NOMO-1 treated with dmso at 0.1 percent for 144 hours (cell line): ENCODE results near the gene CIC.

Source experiments
- DNase-seq: peaks from one replicate; lab custom pipeline; 2025; ENCODE audit not compliant: unreplicated experiment; lab: John Stamatoyannopoulos, UW

CIC gene

DNA sequence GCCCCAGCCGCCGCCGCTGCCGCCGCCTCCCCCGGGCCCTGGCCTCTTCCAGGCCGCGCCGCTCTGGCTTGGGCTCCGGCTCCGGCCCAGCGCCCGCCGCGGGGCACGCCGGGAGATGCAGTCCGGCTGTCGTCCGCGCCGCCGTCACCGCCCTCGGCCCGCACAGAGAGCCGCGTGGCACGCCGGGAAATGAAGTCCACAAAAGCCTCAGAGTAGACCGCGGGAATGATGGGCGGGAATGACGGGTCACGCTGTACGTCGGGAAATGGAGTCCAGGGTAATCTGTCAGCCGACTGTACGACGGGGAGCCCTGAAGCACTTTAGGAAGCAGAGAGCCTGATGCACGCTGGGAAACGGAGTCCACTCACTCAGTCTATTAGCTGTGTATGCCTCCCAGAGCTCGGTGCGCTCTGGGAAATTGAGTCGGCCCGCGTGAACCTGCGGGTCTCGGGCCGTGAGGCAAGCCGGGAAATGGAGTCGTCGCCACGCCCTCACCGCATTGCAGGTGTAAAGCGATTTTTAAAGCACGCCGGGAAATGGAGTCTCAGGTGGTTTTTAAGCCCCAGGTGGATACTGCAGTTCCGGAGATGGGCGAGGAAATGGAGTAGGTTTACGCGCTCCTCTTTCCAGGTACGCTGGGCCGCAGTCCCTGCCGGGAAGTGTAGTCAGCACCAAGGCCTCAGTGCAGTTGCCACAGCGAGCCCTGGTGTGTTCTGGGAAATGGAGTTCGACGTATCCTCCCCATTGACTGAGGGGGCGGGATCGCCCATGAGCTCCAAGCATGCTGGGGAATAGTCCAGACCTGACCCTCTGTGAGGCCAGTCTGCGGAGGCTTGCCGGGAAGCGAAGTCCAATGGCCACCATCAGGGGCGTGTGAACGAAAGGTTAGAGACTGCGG lies 26.3 kb upstream of the CIC start, which contains the start of gene GSK3A:
Gene GSK3A, minus strand, starts transcription at position 91 of the 898 bp plus-strand sequence. CDS start 137 bp downstream, outside the sequence.
- DNase-seq: peak; percentile 98

DNA sequence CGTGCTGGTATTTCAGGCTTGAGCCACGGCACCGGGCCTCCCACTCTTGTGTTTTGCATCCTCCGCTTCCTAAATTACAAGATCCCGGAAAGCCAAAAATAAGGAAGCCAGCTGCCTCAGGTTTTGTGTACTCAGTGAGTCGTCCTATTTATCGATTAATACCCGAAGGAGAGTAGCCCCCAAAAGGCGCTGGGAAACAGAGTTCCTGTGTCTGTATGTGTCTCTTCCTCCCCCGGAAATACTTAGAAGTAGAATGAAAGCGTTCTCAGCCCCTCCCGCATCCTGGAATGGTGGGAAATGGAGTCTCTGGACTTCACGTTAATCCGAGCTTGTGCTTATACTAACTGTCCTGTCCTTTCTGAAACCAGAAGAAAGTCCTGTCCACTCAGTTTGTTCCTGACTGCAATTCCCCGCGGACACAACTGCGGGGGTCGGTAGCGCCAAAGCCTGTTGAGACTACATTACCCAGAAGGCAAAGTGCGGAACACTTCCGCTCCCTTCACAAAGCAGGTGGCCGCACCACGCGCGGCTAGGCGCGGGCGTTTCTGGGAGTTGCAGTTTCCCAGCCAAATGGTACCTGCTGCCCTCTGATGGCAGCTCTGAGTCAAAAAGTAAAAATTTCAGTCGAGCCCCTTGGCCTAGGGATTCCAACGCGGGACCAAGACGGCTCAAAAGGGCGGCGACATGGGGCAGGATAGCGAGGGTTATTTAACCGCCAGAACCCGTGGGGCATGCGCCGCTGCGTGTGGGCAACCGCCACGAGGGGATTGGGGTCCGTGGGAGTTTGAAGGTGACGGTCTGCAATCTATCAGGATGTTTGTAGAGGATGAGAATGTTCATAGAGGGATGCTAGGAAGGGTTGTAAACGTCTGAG lies 24.5 kb upstream of the CIC start:
- DNase-seq: peak; percentile 94

GRCh38 chr19:42245231-42245630 lies 23.8 kb upstream of the CIC start:
- DNase-seq: no peak

DNA sequence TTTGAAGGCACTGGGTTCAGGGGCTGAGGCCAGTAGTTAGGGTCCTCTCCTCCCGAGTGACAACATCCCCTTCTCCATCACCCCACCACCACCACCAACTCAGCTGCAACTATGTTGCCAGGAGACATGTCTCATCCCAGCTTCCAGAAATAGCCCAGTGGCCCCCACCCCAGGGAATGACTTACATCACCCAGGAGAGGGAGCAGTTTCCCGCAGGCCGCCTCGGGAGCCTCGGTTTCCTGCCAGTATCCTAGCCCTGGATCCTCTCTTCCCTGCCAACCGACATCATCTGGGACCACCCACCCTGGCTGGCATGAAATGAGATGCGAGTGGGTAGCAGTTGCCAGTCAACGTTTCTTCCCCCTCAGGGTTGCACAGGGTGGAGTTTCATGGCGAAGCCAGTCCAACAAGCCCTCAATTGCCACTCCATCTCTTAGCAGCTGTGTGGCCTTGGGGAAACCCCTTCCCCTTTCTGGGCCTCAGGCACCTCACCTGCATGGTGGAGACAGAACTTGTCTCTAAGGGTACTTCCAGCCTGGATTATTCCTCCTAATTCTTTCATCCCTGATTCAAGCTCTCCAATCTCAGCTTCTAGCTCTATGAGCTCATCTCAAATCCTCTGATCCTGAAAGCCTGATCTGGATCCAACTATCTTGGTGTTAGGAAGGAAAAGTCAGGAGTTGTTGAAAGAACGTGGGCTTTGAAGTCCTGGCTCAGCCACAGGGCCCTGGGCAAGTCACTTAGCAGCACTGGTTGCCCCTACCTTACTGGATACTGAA lies 22.7 kb upstream of the CIC start:
- DNase-seq: no peak

GRCh38 chr19:42246922-42247639 lies 22.0 kb upstream of the CIC start:
- no peak for DNase-seq

- DNase-seq: no peak
Observed at GRCh38 chr19:42247640-42248199, 21.3 kb upstream of the CIC start.

DNA sequence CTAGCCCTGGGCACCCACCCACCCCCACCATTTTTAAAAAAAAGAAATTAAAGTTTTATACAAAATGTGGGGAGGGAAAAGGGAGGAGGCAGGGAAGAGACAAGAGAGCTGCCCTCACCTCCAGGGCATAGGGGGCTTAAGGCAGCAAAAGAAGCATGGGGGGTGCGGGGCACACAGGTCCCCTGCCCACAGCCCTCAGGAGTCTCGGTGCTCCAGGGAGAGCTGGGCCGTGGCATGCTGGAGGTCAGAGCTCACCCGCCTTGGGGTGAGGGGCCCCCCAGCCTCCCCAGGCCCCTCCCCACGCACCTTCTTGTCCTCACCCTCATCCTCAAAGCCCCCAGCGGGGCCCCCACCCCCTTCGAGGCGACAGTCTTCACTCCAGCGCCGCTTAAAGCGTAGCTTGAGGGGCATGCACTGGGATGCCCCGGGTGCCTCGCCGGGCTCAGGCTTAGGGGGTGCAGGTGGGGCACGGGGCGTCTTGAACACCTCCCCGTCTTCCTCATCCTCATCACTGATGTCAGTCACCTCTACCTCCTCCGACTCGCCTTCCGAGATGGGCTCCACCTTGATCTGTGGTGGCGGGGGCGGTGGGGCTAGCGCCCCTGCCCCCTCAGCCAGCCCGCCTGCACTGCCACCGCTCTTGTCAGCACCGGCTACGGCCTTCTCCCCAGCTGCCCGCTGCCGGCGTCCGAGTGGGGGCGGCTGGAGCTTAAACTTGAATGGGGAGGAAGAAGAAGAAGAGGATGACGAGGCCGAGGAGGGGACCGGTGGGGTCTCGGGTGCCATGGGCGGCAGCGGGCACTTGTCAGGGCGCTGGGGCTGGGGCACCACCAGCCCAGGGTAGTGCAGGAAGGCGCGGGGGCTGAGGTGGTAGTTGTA lies 20.5 kb upstream of the CIC start:
- DNase-seq: no peak

GRCh38 chr19:42249149-42249750 lies 19.8 kb upstream of the CIC start:
- DNase-seq: no peak

DNA sequence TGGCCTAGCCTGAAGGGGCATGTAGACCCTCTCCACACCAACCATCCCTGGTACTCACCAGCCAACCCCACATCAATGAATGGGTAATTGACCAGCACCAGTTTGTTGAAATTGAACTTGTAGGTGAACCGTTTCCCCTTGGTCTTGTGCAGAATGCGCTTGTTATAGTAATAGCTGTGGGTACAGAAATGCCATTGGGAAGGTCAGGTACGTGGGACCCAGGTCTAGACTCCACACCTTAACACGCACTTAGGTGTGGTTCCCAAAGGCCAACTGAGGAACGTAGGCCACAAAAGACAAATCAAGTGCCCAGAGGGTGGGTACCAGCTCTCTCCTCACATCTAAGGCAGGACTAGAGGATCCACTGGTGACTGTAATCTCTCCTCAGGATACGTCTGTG lies 19.3 kb upstream of the CIC start:
- no peak for DNase-seq

DNA sequence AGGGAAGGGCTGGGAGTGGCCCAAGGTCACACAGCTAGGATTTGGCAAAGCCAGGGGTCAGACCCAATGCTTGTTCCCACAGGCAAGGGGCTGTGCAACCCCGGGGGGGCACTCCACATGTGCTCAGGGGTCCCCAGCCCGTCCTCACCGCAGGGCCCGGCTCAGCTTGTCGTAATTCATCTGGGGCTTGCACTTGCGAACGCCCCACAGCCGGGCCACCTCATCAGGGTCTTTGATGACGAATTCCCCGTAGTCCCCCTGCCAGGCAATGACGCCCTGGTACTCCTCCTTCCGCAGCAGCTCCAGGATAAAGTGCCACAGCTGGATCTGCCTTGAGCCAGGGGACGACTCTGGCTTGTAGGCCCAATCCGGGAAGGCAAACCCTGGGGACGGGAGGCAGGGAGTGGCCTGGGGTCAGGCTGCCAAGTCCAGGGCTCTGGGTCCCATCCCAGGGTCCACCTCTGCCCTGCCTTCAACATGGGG lies 18.8 kb upstream of the CIC start:
- no peak for DNase-seq

DNA sequence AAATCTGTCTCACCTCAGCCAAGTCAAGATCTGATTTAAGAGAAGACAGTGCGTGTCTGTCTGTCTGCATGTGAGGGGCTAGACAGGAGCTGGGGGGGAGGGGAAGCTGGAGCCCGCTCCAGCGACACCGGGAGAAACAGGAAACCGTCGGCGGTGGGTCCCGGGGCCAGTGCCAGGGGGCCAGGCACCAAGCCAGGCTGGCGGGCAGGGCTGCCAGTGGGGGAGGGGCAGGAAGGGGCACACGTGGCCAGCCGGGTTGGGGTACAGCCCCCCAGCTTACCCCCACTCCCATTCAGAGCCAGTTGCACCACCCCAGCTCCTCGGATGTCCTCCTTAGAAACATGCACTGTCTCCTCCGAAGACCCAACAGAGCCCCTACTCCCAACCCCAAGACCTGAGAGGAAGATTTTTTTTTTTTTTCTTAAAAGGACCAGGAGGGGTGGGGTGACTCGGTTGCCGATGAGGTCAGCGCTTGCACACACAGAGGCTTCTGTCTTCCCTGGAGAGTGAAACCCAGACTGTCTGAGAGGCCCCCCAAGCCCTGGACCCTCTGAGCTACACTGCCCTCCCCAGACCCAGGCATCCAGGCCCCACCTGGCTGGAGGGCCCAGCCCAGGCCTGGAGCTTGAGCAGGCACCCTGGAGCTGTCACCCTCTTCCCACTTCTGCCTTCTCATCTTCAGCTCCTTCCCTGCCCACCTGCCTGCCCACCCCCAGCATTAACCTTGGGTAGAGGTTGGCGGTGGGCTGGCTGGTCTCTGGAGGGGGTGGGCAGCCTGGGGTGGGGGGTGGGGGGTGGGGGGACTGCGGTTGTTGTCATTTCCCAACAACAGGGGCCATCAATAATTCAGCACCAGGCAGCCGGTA lies 18.2 kb upstream of the CIC start:
- no peak for DNase-seq

DNA sequence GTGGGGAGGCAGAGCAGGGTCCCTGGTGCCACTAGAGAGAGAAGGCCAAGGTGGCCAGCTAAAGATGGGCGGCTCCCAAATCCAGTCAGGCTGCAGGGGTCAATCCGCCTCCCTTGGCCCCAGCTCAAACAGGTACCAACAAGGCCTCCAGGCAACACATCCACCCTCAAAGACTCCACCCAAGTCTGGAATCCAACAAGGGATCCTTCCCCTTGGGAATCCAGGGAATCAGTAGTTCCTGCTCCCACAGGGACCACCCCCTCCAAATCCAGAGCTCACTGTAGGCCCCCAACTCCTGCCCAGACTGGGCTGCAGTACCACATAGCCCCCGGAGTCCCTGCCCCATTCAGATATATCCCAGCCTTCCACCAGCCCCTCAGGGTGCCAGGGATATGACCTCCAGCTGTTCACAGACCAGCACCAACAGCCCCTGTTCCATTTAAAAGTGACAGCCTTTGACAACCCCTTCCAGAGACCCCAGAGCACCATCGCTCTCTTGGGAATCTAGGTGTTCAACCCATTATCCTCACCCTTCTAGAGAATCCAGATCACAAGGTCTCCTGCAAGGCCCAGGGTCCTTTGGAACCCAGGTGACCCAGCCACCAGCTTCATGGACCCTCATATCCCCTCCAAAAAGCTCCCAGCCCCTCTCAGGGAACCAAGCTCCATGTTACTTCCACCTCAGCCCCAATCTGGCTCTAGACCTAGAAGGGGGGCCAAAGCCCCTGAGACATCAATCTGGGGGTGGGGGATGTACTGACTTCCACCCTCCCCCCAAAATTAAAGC lies 17.3 kb upstream of the CIC start:
- DNase-seq: no peak

DNA sequence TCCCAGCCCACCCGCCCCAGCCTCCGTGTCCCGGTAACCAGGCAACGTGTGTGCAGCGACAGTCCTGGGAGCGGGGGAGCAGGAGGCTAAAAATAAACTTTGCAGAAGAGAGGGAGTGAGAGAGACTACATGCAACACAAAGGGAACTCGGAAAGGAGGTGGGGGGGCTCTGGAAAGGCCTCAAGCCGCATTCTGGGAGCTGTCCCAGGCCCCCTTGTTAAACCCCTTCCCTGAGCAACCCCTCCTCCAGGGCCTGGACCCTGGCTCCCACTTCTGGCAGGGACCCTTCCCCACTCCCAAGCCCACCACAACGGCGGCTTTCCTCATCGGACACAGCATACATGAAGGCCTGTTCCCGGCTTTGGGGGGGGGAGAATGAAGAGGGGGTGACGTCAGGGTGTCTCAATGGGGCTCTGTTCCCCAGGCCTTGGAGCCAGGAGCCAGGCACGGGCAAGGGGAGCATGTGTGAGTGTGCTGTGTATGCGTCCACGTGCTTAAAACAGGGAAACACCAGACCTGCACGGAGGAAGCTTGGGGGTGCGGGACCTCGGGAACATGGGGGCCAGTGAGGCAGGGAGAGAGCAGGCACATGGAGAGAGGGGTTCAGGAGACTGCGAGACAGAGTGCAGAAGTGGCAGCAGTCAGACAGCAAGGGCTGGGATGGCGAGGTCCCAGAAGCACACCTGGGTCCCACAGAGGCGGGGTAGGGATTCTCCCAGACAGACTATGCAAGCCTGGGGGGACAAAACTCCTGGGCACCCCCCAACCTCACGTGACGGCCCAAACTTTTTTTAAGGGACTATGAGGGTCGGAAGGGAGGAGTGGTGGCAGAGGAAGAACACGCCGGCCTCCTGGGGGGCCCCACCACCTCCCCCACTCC lies 16.4 kb upstream of the CIC start:
- DNase-seq: no peak

DNA sequence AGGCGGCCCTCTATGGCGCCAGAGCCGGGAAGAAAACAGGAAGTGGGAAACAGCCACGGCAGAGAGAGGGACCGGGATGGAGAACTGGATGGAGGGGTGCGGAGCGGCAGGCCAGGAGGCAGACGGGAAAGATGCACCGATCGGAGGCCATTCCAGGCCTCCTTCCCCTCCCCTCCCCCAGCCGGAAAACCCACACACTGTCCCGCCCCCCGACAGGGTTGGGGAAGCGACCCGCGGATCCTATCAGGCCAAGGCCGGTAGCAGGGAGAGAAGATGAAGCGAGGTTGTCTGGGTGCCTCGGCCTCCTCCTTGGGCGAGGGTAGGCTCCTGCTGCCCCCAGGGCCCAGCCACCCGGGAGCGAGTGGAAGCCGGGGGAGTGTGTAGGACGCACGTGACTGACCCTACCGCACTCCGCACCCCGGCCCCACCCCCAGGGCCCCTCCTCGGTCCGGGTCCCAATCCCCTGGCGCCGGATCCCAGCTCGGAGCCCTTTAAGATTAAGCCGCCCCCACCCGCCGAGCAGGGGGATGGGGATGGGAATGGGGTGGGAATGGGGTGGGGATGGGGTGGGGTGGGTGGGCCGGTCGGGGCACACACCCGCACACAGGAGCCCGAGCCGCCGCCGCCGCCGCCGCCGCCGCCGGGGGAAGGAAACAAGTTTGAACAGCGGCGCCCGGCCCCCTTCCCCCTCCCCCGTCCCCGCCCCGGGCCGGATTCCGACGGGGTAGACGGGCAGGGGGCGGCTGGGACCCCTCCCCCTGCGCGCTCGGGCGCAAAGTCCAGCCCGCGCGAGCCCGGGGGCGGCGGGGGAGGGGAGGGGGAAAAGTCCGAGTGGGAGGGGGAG lies 15.6 kb upstream of the CIC start:
- DNase-seq: peak; percentile 18
